LNCaP clone FGC (cell line): ENCODE measurements around the gene KIF12.

Experiments used
- DNase-seq: peaks from one replicate; pipeline ENCODE4 v3.0.0-alpha.2; 2011; ENCODE audit warnings: low read depth
- H3K4me3 ChIP-seq: 2 replicates; pipeline ENCODE4 v1.5.1; 2011; ENCODE audit warnings: mild to moderate bottlenecking, low read depth, low read length, control low read depth
- CTCF ChIP-seq: IDR thresholded peaks from 2 replicates; pipeline ENCODE4 v1.5.1; 2012; ENCODE audit warnings: mild to moderate bottlenecking; ENCODE audit not compliant: control insufficient read depth, insufficient read depth; ENCODE audit errors: extremely low read depth

The KIF12 gene

DNA sequence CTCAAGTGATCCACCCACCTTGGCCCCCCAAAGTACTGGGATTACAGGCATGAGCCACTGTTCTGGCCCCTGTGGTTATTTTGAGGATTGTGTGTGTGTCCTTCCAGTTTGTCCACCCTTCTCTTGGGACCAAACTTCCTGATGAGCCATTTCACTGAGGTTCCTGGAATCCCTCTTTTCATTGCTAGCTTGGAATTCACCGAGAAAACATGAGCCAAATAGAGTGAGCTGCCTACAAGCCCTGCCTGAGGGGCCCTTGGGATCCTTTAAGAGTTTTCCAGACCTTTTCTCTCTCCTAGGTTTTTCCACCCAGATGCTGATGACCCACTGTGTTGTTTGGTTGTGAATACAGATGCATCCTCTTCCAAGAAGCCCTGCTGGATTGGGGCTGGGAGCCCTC is 13.2 kb upstream of the KIF12 start:
- DNase-seq = no peak
- no peak overlapping the region for H3K4me3 ChIP-seq
- no peak for TF ChIP-seq CTCF

- DNase-seq = no peak
- no peak for TF ChIP-seq CTCF
Observed at GRCh38 chr9:114110180-114110579, 11.1 kb upstream of the KIF12 start.

DNA sequence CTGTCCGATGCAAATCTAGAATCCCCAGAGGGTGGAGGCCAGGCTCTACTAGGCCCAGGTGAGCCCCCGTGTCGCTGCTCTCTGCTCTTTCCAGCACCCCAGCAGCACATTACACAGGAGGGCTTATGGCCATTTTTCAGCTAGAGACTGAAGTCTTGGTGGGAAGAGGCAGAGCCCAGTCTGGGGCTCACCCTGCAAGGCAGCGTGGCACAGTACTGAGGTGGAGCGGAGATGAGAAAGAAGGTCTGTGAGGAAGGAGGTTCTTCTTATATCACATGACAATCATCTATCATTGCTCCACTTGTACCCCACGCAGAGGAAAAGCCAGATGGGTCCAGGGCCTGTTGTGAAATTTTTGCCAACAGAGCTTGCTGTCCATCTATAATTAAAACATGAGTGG is 10.0 kb upstream of the KIF12 start:
- TF ChIP-seq CTCF = no peak
- no peak for DNase-seq
- H3K4me3 ChIP-seq = no peak overlapping the region

More at GRCh38 chr9:114110180-114110579, 11.1 kb upstream of the KIF12 start:
- no peak overlapping the region for H3K4me3 ChIP-seq

DNA sequence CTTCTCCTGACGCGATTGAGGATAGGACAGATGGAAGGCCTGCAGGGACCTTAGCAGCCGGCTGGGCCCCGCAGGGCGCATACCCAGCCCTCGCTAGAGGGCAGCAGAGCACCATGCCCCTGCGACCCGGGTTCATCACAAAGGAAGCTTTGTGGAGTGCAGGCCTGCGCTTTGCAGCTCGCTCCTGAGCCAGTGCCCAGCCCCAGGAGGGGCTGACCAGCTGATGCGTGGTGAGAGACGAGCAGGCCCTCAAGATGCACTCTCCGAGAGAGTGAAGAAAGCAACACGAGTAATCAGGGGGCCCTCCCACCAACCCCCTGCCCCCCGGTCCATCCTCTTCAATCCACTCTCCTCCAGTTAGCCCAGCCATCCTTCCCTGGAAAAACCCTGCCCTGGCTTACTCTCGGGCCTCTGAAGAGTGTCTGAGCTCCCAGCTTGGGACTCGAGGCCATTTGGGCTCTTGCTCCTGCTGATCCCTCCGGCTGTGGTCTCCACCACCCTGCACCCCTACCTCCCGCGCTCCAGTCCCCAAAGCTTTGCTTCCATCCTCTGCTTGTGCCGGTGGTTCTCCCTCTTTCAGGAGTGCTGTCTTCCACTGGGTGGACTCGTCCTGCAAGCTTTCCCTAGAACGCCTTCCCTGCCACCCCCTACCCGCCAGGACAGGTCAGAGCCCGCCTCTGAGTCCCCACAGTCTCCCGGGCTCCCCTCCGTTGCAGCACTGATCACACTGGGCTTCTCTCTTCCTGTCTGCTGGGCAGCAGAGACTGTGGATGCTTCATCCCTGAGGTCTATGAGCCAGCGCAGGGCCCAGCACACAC is 9.1 kb upstream of the KIF12 start:
- peak; percentile 97 for TF ChIP-seq CTCF
- peak; percentile 32 for DNase-seq
- H3K4me3 ChIP-seq = no peak overlapping the region

DNA sequence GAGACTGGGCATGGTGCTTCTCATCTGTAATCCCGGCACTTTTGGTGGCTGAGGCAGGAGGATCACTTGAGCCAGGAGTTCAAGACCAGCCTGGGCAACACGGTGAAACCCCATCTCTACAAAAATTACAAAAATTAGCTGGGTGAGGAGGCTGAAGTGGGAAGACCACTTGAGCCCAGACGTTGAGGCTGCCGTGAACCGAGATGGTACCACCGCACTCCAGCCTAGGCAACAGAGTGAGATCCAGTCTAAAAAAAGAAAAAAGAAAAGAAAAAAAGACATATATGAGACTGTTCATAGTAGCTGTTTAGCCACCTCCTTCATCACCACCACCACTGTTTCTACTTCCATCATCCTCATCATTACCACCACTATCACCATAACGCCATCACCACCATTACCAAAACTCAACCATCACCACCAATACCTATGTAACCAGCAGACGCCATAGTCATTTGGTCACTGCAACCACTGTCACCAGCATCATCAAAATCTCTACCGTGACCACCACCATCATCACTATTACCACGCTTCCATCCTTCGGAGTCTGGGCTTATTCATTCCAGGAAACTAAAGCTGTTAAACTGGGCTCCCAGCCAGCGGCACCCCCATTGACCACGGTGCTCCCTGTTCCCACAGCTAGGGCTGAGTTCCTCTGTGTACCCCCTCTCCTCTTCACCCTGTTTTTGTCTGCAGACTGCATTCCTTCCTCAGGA is 8.4 kb upstream of the KIF12 start:
- no peak for TF ChIP-seq CTCF
- no peak for DNase-seq
- no peak overlapping the region for H3K4me3 ChIP-seq

- DNase-seq = no peak
- TF ChIP-seq CTCF = no peak
- H3K4me3 ChIP-seq = no peak overlapping the region
Observed at GRCh38 chr9:114105236-114105635, 6.1 kb upstream of the KIF12 start.
